ENCODE data around the gene SERBP1. TPM values are rescaled to one million over a fixed set of nuclear protein-coding genes. Genes with fewer than 3 reads are reported as not detected.

Gene SERBP1
- total and polyA plus RNA-seq, 7 donors = 189 to 299 (median 226) TPM

DNA sequence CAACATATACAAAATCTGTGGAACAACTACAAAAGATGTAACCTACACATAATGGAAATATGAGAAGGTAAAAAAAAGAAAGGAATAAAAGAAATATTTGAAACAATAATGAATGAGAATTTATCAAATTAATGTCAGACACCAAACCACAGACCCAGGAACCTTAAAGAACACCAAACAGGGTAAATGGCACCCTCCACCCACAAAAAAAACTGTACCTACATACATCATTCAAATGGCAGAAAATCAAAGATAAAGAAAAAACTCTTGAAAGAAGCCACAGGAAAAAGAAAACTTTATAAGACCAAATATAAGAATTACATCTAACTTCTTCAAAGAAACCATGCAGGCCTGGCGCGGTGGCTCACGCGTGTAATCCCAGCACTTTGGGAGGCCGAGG lies 68.6 kb downstream of the SERBP1 start:
- Histone ChIP-seq H3K9me3 (no peaks in the 10 kb centered on the region), H3K27me3 (ENCODE audit: insufficient read depth in 3 of 3, low read length in 2 of 3) (no peaks in the 10 kb centered on the region), H3K36me3 (ENCODE audit: insufficient read depth in 1 of 2, low read depth in 1 of 2) (no peaks in the 10 kb centered on the region), H3K4me3 (no peak overlapping the region), H3K27ac (no peak overlapping the region), H3K4me1 (no peaks in the 10 kb centered on the region)
- ATAC-seq (no peak), DNase-seq (no peak)
- WGBS, 3 donors = 98 to 99% (median 99%) methylated on average over 5 of the region's 5 CpGs
- TF ChIP-seq, protein P1, sequence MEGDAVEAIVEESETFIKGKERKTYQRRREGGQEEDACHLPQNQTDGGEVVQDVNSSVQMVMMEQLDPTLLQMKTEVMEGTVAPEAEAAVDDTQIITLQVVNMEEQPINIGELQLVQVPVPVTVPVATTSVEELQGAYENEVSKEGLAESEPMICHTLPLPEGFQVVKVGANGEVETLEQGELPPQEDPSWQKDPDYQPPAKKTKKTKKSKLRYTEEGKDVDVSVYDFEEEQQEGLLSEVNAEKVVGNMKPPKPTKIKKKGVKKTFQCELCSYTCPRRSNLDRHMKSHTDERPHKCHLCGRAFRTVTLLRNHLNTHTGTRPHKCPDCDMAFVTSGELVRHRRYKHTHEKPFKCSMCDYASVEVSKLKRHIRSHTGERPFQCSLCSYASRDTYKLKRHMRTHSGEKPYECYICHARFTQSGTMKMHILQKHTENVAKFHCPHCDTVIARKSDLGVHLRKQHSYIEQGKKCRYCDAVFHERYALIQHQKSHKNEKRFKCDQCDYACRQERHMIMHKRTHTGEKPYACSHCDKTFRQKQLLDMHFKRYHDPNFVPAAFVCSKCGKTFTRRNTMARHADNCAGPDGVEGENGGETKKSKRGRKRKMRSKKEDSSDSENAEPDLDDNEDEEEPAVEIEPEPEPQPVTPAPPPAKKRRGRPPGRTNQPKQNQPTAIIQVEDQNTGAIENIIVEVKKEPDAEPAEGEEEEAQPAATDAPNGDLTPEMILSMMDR (IDR thresholded peaks at IDR 0.05) = no peak
- intact Hi-C loops (cut with DNase I) = no loop called here

DNA sequence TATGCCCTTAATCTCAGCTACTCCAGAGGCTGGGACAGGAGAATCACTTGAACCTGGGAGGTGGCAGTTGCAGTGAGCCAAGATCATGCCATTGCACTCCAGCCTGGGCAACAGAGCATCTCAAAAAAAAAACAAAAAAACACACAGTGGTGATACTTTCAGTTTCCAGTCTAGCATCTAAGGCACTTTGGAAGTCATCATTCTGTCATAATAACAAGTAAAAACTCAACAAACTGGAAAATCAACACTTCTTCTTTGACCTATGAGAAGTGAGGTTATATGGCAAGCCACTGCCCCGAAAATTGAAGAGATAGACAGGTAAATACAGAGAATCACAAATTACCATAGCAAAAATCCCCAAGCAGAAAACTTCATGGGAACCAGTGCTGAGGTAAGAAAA lies 70.6 kb downstream of the SERBP1 start:
- Histone ChIP-seq H3K27ac (no peak overlapping the region), H3K4me1 (no peaks in the 10 kb centered on the region), H3K9me3 (no peaks in the 10 kb centered on the region), H3K4me3 (no peak overlapping the region), H3K27me3 (ENCODE audit: insufficient read depth in 3 of 3, low read length in 2 of 3) (no peaks in the 10 kb centered on the region), H3K36me3 (ENCODE audit: insufficient read depth in 1 of 2, low read depth in 1 of 2) (no peaks in the 10 kb centered on the region)
- TF ChIP-seq, protein P1 (IDR thresholded peaks at IDR 0.05) = no peak
- 47 to 97% (median 92%) methylated on average over 1 of the region's 1 CpG for WGBS, 3 donors
- DNase-seq (no peak), ATAC-seq (no peak)
- intact Hi-C loops (cut with DNase I) = no loop called here

Other genes starting within 250 kb of the SERBP1 start
- 1 to 10 TPM; 2.0 to 9.5 (median 5.1) TPM for gene IL12RB2, start 122.5 kb downstream of the SERBP1 start, total RNA-seq
- gene IL12RB2, start 122.5 kb downstream of the SERBP1 start, polyA plus RNA-seq = 1 to 10 TPM in 1 of 3 donors, under 1 TPM in 2; 0.13 to 6.5 (median 0.67) TPM